ENCODE measurements around the gene POLG2.

DNA sequence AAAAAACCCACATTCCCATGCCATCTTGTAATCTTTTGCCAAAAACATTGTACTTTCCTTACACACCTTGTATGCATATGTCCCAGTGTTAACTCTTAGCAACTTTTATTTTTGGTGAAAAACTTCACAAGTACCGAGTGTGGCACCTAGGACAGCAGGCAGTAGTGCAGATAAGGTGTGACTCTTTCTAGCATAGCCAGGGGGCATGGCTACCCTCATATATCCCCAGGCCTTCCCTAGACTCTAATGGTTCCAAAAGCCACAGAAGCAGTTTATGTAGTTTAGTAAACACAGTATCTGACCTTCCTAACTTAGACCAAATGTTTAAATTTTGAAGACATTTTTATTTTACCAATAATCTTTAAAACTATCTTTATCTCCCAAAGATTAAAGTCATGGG, 68.4 kb downstream of the POLG2 start:
- TF ChIP-seq POLR2A (IDR thresholded peaks at IDR 0.05; ENCODE audit: low read length): no peak
- TF ChIP-seq GATA1 (IDR thresholded peaks at IDR 0.05; ENCODE audit: low read depth, low read length): no peak

Measured in erythroblast (primary cell).